SK-N-MC (cell line): ENCODE results near the gene PPARG.

Experiments
- EZH2 ChIP-seq: fragments of 200-600 bp; sonication (generic); IDR thresholded peaks from one replicate; pipeline ENCODE4 v1.6.1; 2017; ENCODE audit warnings: antibody characterized with exemption
- FOXP2 ChIP-seq: optimal IDR thresholded peaks from 2 replicates; pipeline ENCODE3; 2011; ENCODE audit warnings: mild to moderate bottlenecking, moderate library complexity; ENCODE audit not compliant: insufficient read depth; ENCODE audit errors: extremely low read length, control extremely low read depth
- POLR2AphosphoS5 ChIP-seq: IDR thresholded peaks from 2 replicates; pipeline ENCODE4 v1.6.1; 2012; ENCODE audit warnings: mild to moderate bottlenecking, low read depth, low read length, borderline replicate concordance

- TF ChIP-seq EZH2, result no peak
- no peak for TF ChIP-seq POLR2AphosphoS5
- no peak for TF ChIP-seq FOXP2
Observed at GRCh38 chr3:12470111-12470510, 181.2 kb downstream of the PPARG start.
